IMR-90 (cell line): Measurements from ENCODE around the gene TBC1D22B. TPM values are rescaled to one million over a fixed set of nuclear protein-coding genes. Genes with fewer than 3 reads are reported as not detected.

ENCODE experiments used
- ATAC-seq: fragments of 200-7000 bp; cut with Tn5 transposase; 2 replicates; pipeline ENCODE4 v1.9.1; 2020; ENCODE audit warnings: low read depth, mild to moderate bottlenecking, moderate library complexity
- BruUV-seq: library from RNA; stranded (reverse); fragments of 400-500 nt; replicated peaks from 2 replicates; lab custom pipeline; 2021; lab: Mats Ljungman, UMichigan
- CTCF ChIA-PET: fragments of 300-600 bp; formaldehyde crosslinking; extraction: SDS; loops from one replicate; lab custom pipeline; 2021; ENCODE audit warnings: antibody characterized with exemption; lab: Yijun Ruan, JAX
- POLR2A ChIA-PET: fragments of 300-600 bp; sonication (Branson Sonifier 250); formaldehyde crosslinking; loops from one replicate; lab custom pipeline; 2022; ENCODE audit warnings: antibody characterized with exemption; ENCODE audit not compliant: unreplicated experiment; lab: Charles Lee
- DNase-seq: peaks from one replicate; pipeline ENCODE4 v3.0.0; 2013
- H2AFZ ChIP-seq: replicated peaks from 2 replicates; pipeline ENCODE3; 2013; ENCODE audit warnings: low read length, mild to moderate bottlenecking; ENCODE audit not compliant: poor library complexity
- H2AK5ac ChIP-seq: 2 replicates; pipeline ENCODE4 v1.6.1; 2013; ENCODE audit warnings: low read depth, low read length, inconsistent platforms
- H2AK9ac ChIP-seq: replicated peaks from 2 replicates; pipeline ENCODE3; 2013; ENCODE audit warnings: mild to moderate bottlenecking, low read depth, low read length, moderate library complexity; ENCODE audit not compliant: poor library complexity
- H2BK120ac ChIP-seq: 2 replicates; pipeline ENCODE4 v1.6.1; 2013; ENCODE audit warnings: low read depth, low read length, inconsistent platforms
- H2BK15ac ChIP-seq: 3 replicates; pipeline ENCODE4 v1.6.1; 2013; ENCODE audit warnings: low read depth, low read length, inconsistent platforms
- H2BK20ac ChIP-seq: 2 replicates; pipeline ENCODE4 v1.6.1; 2013; ENCODE audit warnings: low read depth, mild to moderate bottlenecking, inconsistent platforms, low read length, moderate library complexity
- H2BK5ac ChIP-seq: 2 replicates; pipeline ENCODE4 v1.6.1; 2013; ENCODE audit warnings: mild to moderate bottlenecking, low read depth, low read length, inconsistent platforms; ENCODE audit not compliant: poor library complexity, severe bottlenecking
- H3K14ac ChIP-seq: replicated peaks from 2 replicates; pipeline ENCODE4 v1.6.1; 2013; ENCODE audit warnings: low read depth, low read length, inconsistent platforms
- H3K18ac ChIP-seq: 2 replicates; pipeline ENCODE4 v1.6.1; 2013; ENCODE audit warnings: low read depth, low read length, control low read depth
- H3K23ac ChIP-seq: 2 replicates; pipeline ENCODE4 v1.6.1; 2013; ENCODE audit warnings: low read depth, low read length, inconsistent platforms
- H3K27ac ChIP-seq: 2 replicates; pipeline ENCODE4 v1.5.1; 2013; ENCODE audit warnings: mild to moderate bottlenecking, control low read depth, low read length; ENCODE audit not compliant: insufficient read depth
- H3K27me3 ChIP-seq: 2 replicates; pipeline ENCODE4 v1.6.1; 2013; ENCODE audit warnings: low read length; ENCODE audit not compliant: control insufficient read depth, insufficient read depth
- H3K36me3 ChIP-seq: 2 replicates; pipeline ENCODE4 v1.6.1; 2013; ENCODE audit warnings: low read length, mixed read lengths; ENCODE audit not compliant: control insufficient read depth, insufficient read depth
- H3K4ac ChIP-seq: 2 replicates; pipeline ENCODE4 v1.6.1; 2013; ENCODE audit warnings: low read depth, low read length, inconsistent platforms
- H3K4me1 ChIP-seq: 2 replicates; pipeline ENCODE4 v1.6.1; 2013; ENCODE audit warnings: low read length, mixed read lengths; ENCODE audit not compliant: control insufficient read depth, insufficient read depth
- H3K4me2 ChIP-seq: 2 replicates; pipeline ENCODE4 v1.6.1; 2013; ENCODE audit warnings: low read depth, mild to moderate bottlenecking, control low read depth, low read length, moderate library complexity
- H3K4me3 ChIP-seq: 2 replicates; pipeline ENCODE4 v1.5.1; 2013; ENCODE audit warnings: low read depth, mild to moderate bottlenecking, control low read depth, low read length, moderate library complexity; ENCODE audit not compliant: insufficient read depth
- H3K56ac ChIP-seq: 2 replicates; pipeline ENCODE4 v1.6.1; 2013; ENCODE audit warnings: low read length, inconsistent platforms; ENCODE audit not compliant: insufficient read depth; ENCODE audit errors: extremely low read depth
- H3K79me1 ChIP-seq, 2 experiments: 2 replicates each; pipeline ENCODE4 v1.6.1; 2013; ENCODE audit warnings: low read length in 2 of 2, inconsistent platforms in 1 of 2, low read depth in 1 of 2
- H3K9ac ChIP-seq: 2 replicates; pipeline ENCODE4 v1.6.1; 2013; ENCODE audit warnings: low read depth, low read length, control low read depth
- H3K9me1 ChIP-seq: 2 replicates; pipeline ENCODE4 v1.6.1; 2013; ENCODE audit warnings: low read length, inconsistent platforms; ENCODE audit not compliant: insufficient read depth
- H3K9me3 ChIP-seq: 2 replicates; pipeline ENCODE4 v1.6.1; 2013; ENCODE audit warnings: low read length; ENCODE audit not compliant: control insufficient read depth, insufficient read depth
- H4K20me1 ChIP-seq: 2 replicates; pipeline ENCODE4 v1.6.1; 2013; ENCODE audit warnings: low read length, inconsistent platforms; ENCODE audit not compliant: insufficient read depth
- H4K5ac ChIP-seq: 2 replicates; pipeline ENCODE4 v1.6.1; 2013; ENCODE audit warnings: mild to moderate bottlenecking, low read depth, low read length, control low read depth
- H4K8ac ChIP-seq, 2 experiments: 2 replicates each; pipeline ENCODE4 v1.6.1; 2013; ENCODE audit warnings: low read depth in 2 of 2, low read length in 2 of 2, control low read depth in 1 of 2, inconsistent platforms in 1 of 2
- H4K91ac ChIP-seq: 2 replicates; pipeline ENCODE4 v1.6.1; 2013; ENCODE audit warnings: low read depth, low read length, inconsistent platforms; ENCODE audit not compliant: insufficient read depth
- CEBPB ChIP-seq: IDR thresholded peaks from 2 replicates; pipeline ENCODE4 v1.6.1; 2012; ENCODE audit warnings: low read depth, low read length, improper control_type of control experiment
- RAD21 ChIP-seq: IDR thresholded peaks from 2 replicates; pipeline ENCODE4 v1.6.1; 2012; ENCODE audit warnings: low read length, improper control_type of control experiment
- WGBS, 2 experiments: methylation state at CpG; one replicate each; pipeline versions ENCODE4 v1.1.5 to v1.1.7; 2013; ENCODE audit warnings: missing lambda C conversion rate in 2 of 2; ENCODE audit not compliant: insufficient read length in 1 of 2; ENCODE audit errors: extremely low coverage in 2 of 2; 5-methylcytosine and 5-hydroxymethylcytosine counted together
- dilution Hi-C: fragments of 300-500 bp; cut with HindIII; formaldehyde crosslinking; loops from one replicate; pipeline ENCODE4 v1.14.3; 2018; ENCODE audit warnings: low sequenced_read_pairs; ENCODE audit not compliant: unreplicated experiment
- in situ Hi-C: fragments of 300-500 bp; cut with MboI; formaldehyde crosslinking; loops from 3 replicates; pipeline ENCODE4 v1.14.3; 2019; ENCODE audit warnings: low sequenced_read_pairs, inconsistent platforms, mixed read lengths
- intact Hi-C: fragments of 100-400 bp; cut with micrococcal nuclease; formaldehyde crosslinking; loops from 2 replicates; pipeline ENCODE4 v1.10.0; 2022
- polyA plus RNA-seq, 3 experiments: library from polyadenylated mRNA; depleted of rRNA; stranded (reverse); fragments of >200 nt; gene quantifications; 2 replicates each; pipeline ENCODE4 v1.2.3, GENCODE V29; 2012; ENCODE audit warnings: low replicate concordance in 1 of 3
- total RNA-seq: library from RNA; depleted of rRNA; stranded (reverse); fragments of >200 nt; gene quantifications from 2 replicates; pipeline ENCODE4 v1.2.3, GENCODE V29; 2012

TBC1D22B gene
- total and polyA plus RNA-seq, 2 of the 4 experiments (the other 2 are of a cell fraction), result 6.6 to 7.5 TPM

- 100% methylated on average over 2 of the region's 9 CpGs; no CpG with 5 or more reads in 1 of the 2 experiments for WGBS, 2 experiments
- CTCF ChIA-PET, result interaction anchor here (0.6 to 1.4 kb wide), 3 partner anchors 14 to 42 kb away, joined by 3 to 4 read pairs (median 3); no protein-coding TSS in a partner anchor
- no peak overlapping the region for H2AK5ac ChIP-seq
- H3K27ac ChIP-seq, result no peak overlapping the region; the same call in 1 of the 2 replicates
- H3K9me1 ChIP-seq, result peaks cover 15% of the 10 kb centered on the region; the same call in 1 of the 2 replicates
- in situ Hi-C loops (no loop called here), dilution Hi-C loops (no loop called here), intact Hi-C loops (no loop called here)
- peaks cover 25% of the 10 kb centered on the region for H3K4me1 ChIP-seq
- H3K18ac ChIP-seq, result peak overlapping the region; percentile 20; the same call in 1 of the 2 replicates
- POLR2A ChIA-PET, result no interaction called here
- no TSS peak for BruUV-seq
- H3K9ac ChIP-seq, result no peak overlapping the region
- H3K4ac ChIP-seq, result no peak overlapping the region
- H2BK20ac ChIP-seq, result no peak overlapping the region
- no peak overlapping the region for H2AK9ac ChIP-seq
- peaks cover 37% of the 10 kb centered on the region for H4K20me1 ChIP-seq
- H3K23ac ChIP-seq, result no peak overlapping the region
- peak overlapping the region; percentile 9; the same call in 1 of the 2 replicates for H3K14ac ChIP-seq
- H3K79me1 ChIP-seq, result peaks cover 33 to 78% of the 10 kb centered on the region in 2 experiments
- peak; percentile 33 for ATAC-seq
- DNase-seq, result peak; percentile 70
- H4K8ac ChIP-seq, result no peak overlapping the region
- H3K56ac ChIP-seq, result no peak overlapping the region
- no peaks in the 10 kb centered on the region for H3K9me3 ChIP-seq
- no peaks in the 10 kb centered on the region for H3K27me3 ChIP-seq
- H4K5ac ChIP-seq, result no peak overlapping the region
- peaks cover 34% of the 10 kb centered on the region for H3K36me3 ChIP-seq
- no peak overlapping the region for H3K4me3 ChIP-seq
- no peak overlapping the region for H2AFZ ChIP-seq
- peak overlapping the region; percentile 40 for H2BK5ac ChIP-seq
- no peak overlapping the region for H2BK120ac ChIP-seq
- H4K91ac ChIP-seq, result no peak overlapping the region
- H2BK15ac ChIP-seq, result no peak overlapping the region
- TF ChIP-seq RAD21 (no peak), CEBPB (peak; percentile 88)
- H3K4me2 ChIP-seq, result no peak overlapping the region; the same call in 1 of the 2 replicates
Observed at GRCh38 chr6:37279366-37280134, 22.0 kb downstream of the TBC1D22B start.
